ENCODE results near the gene TRIOBP.

GRCh38 chr22:37801946-37802309 is 105.1 kb downstream of the TRIOBP start:
- TF ChIP-seq, protein P1, sequence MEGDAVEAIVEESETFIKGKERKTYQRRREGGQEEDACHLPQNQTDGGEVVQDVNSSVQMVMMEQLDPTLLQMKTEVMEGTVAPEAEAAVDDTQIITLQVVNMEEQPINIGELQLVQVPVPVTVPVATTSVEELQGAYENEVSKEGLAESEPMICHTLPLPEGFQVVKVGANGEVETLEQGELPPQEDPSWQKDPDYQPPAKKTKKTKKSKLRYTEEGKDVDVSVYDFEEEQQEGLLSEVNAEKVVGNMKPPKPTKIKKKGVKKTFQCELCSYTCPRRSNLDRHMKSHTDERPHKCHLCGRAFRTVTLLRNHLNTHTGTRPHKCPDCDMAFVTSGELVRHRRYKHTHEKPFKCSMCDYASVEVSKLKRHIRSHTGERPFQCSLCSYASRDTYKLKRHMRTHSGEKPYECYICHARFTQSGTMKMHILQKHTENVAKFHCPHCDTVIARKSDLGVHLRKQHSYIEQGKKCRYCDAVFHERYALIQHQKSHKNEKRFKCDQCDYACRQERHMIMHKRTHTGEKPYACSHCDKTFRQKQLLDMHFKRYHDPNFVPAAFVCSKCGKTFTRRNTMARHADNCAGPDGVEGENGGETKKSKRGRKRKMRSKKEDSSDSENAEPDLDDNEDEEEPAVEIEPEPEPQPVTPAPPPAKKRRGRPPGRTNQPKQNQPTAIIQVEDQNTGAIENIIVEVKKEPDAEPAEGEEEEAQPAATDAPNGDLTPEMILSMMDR (IDR thresholded peaks at IDR 0.05; ENCODE audit: low read depth, low read length) = no peak
- no peak for TF ChIP-seq EZH2phosphoT487 (IDR thresholded peaks at IDR 0.05; ENCODE audit: low read depth)
